HepG2 (cell line): ENCODE measurements around the gene IL1B. TPM values are rescaled to one million over a fixed set of nuclear protein-coding genes. Genes with fewer than 3 reads are reported as not detected.
A peak's percentile ranks its signal among the peaks of the same experiment; 100 is the strongest.

ENCODE experiments used
- ATAC-seq: fragments of 200-7000 bp; cut with Tn5 transposase; 3 replicates; pipeline ENCODE4 v1.9.1; 2020; ENCODE audit warnings: mild to moderate bottlenecking, moderate library complexity
- BruUV-seq: library from RNA; stranded (reverse); fragments of 400-500 nt; replicated peaks from 2 replicates; lab custom pipeline; 2021; lab: Mats Ljungman, UMichigan
- CTCF ChIA-PET: fragments of 300-600 bp; formaldehyde crosslinking; extraction: SDS; loops from one replicate; lab custom pipeline; 2021; ENCODE audit warnings: low total read pairs, inconsistent platforms, low intra/inter-chr PET ratio; lab: Yijun Ruan, JAX
- POLR2A ChIA-PET: fragments of 350-600 bp; sonication (Branson Sonifier 250); formaldehyde crosslinking; loops from one replicate; lab custom pipeline; 2020; ENCODE audit warnings: antibody characterized with exemption, inconsistent platforms; lab: Yijun Ruan, JAX
- DNase-seq: peaks from one replicate; pipeline ENCODE4 v3.0.0-alpha.2; 2015; ENCODE audit warnings: low spot score
- FAIRE-seq: peaks from 3 replicates; lab custom pipeline; 2011; peaks lifted over from hg19 to GRCh38; lab: Jason Lieb, UNC
- H2AFZ ChIP-seq: one replicate; pipeline ENCODE4 v1.6.1; 2011; ENCODE audit warnings: low read length, inconsistent platforms
- H3K27ac ChIP-seq: fragments of 300-600 bp; 3 replicates; pipeline ENCODE4 v1.8.0; 2011; ENCODE audit warnings: mixed run types, mild to moderate bottlenecking, mixed read lengths, low read length, inconsistent platforms; ENCODE audit not compliant: insufficient read depth; ENCODE audit errors: extremely low read length
- H3K27me3 ChIP-seq, 2 experiments: fragments of 200-600 bp in 1 of 2; 2 replicates in 1 of 2; 3 replicates in 1 of 2; pipeline versions ENCODE4 v1.6.0 to v1.8.0; 2011; ENCODE audit warnings: low read length in 2 of 2, mild to moderate bottlenecking in 2 of 2, moderate library complexity in 2 of 2, inconsistent platforms in 1 of 2; ENCODE audit not compliant: insufficient read depth in 2 of 2, control insufficient read depth in 1 of 2
- H3K36me3 ChIP-seq, 2 experiments: fragments of 200-600 bp in 1 of 2; replicated peaks in 1 of 2; 2 replicates in 1 of 2; 3 replicates in 1 of 2; pipeline versions ENCODE4 v1.5.1 to v1.8.0; 2011; ENCODE audit warnings: low read length in 2 of 2, inconsistent platforms in 1 of 2; ENCODE audit not compliant: insufficient read depth in 2 of 2, control insufficient read depth in 1 of 2
- H3K4me1 ChIP-seq: 2 replicates; pipeline ENCODE4 v1.5.1; 2012; ENCODE audit warnings: low read length, inconsistent platforms; ENCODE audit not compliant: insufficient read depth
- H3K4me2 ChIP-seq: 2 replicates; pipeline ENCODE4 v1.6.0; 2011; ENCODE audit warnings: low read depth, low read length, inconsistent platforms
- H3K4me3 ChIP-seq, 3 experiments: fragments of 200-600 bp in 1 of 3; sonication (generic), shearing (Covaris generic) in 1 of 3; replicated peaks in 1 of 3; 2 replicates each; pipeline ENCODE4 v1.5.1; 2011 to 2016; ENCODE audit warnings: low read length in 3 of 3, inconsistent platforms in 2 of 3, low read depth in 2 of 3, mild to moderate bottlenecking in 2 of 3, control low read depth in 1 of 3, mixed read lengths in 1 of 3; ENCODE audit not compliant: insufficient read depth in 1 of 3
- H3K79me2 ChIP-seq: one replicate; pipeline ENCODE4 v1.6.1; 2011; ENCODE audit warnings: low read length, inconsistent platforms; ENCODE audit not compliant: insufficient read depth
- H3K9ac ChIP-seq: 2 replicates; pipeline ENCODE4 v1.6.0; 2011; ENCODE audit warnings: mild to moderate bottlenecking, low read depth, low read length, inconsistent platforms; ENCODE audit not compliant: insufficient read depth
- H3K9me3 ChIP-seq: 2 replicates; pipeline ENCODE4 v1.5.1; 2012; ENCODE audit warnings: mild to moderate bottlenecking, low read length
- H4K20me1 ChIP-seq: 2 replicates; pipeline ENCODE4 v1.6.0; 2011; ENCODE audit warnings: inconsistent platforms, mild to moderate bottlenecking, low read length, moderate library complexity; ENCODE audit not compliant: insufficient read depth
- CREB1 ChIP-seq, 2 experiments: fragments of 450-650 bp in 1 of 2; IDR thresholded peaks; 2 replicates each; pipeline ENCODE4 v1.6.1; 2016 to 2017; ENCODE audit warnings: control low read depth in 1 of 2, mild to moderate bottlenecking in 1 of 2, missing compliant biosample characterization in 1 of 2, missing genetic modification characterization in 1 of 2
- EED ChIP-seq: sonication (generic); formaldehyde crosslinking; IDR thresholded peaks from 2 replicates; pipeline ENCODE4 v1.5.0; 2020; ENCODE audit warnings: mild to moderate bottlenecking, missing genetic modification reagents
- TRIM24 ChIP-seq: sonication (generic); formaldehyde crosslinking; IDR thresholded peaks from 2 replicates; pipeline ENCODE4 v1.8.0; 2022; ENCODE audit warnings: mild to moderate bottlenecking, missing genetic modification reagents
- ZNF263 ChIP-seq: sonication (generic); formaldehyde crosslinking; IDR thresholded peaks from 2 replicates; pipeline ENCODE4 v1.4.0; 2020; ENCODE audit warnings: missing genetic modification reagents
- ZNF33B ChIP-seq: sonication (generic); formaldehyde crosslinking; IDR thresholded peaks from 2 replicates; pipeline ENCODE4 v1.5.1; 2020; ENCODE audit warnings: mild to moderate bottlenecking, missing genetic modification reagents
- ZNF430 ChIP-seq: sonication (generic); formaldehyde crosslinking; IDR thresholded peaks from 2 replicates; pipeline ENCODE4 v1.9.0; 2021; ENCODE audit warnings: mild to moderate bottlenecking, missing genetic modification reagents
- ZNF605 ChIP-seq: sonication (generic); formaldehyde crosslinking; IDR thresholded peaks from 2 replicates; pipeline ENCODE4 v1.8.0; 2022; ENCODE audit warnings: mild to moderate bottlenecking, missing genetic modification reagents
- ZNF746 ChIP-seq: sonication (generic); formaldehyde crosslinking; IDR thresholded peaks from 2 replicates; pipeline ENCODE4 v1.8.0; 2022; ENCODE audit warnings: mild to moderate bottlenecking, missing genetic modification reagents
- ZNF790 ChIP-seq: sonication (generic); formaldehyde crosslinking; IDR thresholded peaks from 2 replicates; pipeline ENCODE4 v1.8.0; 2022; ENCODE audit warnings: missing genetic modification reagents, mild to moderate bottlenecking, borderline replicate concordance
- ZSCAN25 ChIP-seq: sonication (generic); formaldehyde crosslinking; IDR thresholded peaks from 2 replicates; pipeline ENCODE4 v1.8.0; 2022; ENCODE audit warnings: mild to moderate bottlenecking, missing genetic modification reagents
- WGBS: methylation state at CpG from one replicate; pipeline ENCODE4 v1.1.6; 2017; ENCODE audit warnings: low lambda C conversion rate; 5-methylcytosine and 5-hydroxymethylcytosine counted together
- in situ Hi-C: cut with HindIII; loops from 2 replicates; pipeline ENCODE4 v1.10.0; 2017; ENCODE audit warnings: low pct_unique_long_range_greater_than_20kb; ENCODE audit not compliant: extremely low pct_ligation_motif_present
- intact Hi-C: fragments of 100-400 bp; cut with micrococcal nuclease; formaldehyde crosslinking; loops from one replicate; pipeline ENCODE4 v1.10.0; 2022; ENCODE audit not compliant: unreplicated experiment
- polyA plus RNA-seq, 8 experiments: library from polyadenylated mRNA; depleted of rRNA in 3 of 8; stranded (reverse) in 7 of 8; unstranded in 1 of 8; fragments of >200 nt; fragmentation: Illumina TruSeq in 4 of 8; extraction: Trizol in 4 of 8; gene quantifications; 2 replicates each; pipeline versions ENCODE4 v1.2.1 to v1.2.3, GENCODE V29; 2011 to 2016; ENCODE audit warnings: low read depth in 4 of 8, missing spikeins in 1 of 8, mixed read lengths in 1 of 8; ENCODE audit not compliant: insufficient read depth in 1 of 8
- total RNA-seq, 5 experiments: library from RNA; depleted of rRNA; stranded (reverse); fragments of >200 nt; fragmentation: Illumina TruSeq; extraction: Trizol; gene quantifications; 2 replicates each; pipeline ENCODE4 v1.2.3, GENCODE V29; 2016; ENCODE audit warnings: low read depth in 1 of 5
- TF ChIP-seq, protein P1 (sequence below): sonication (generic); formaldehyde crosslinking; IDR thresholded peaks from 2 replicates; pipeline ENCODE4 v1.5.1; 2020; ENCODE audit warnings: mild to moderate bottlenecking, missing genetic modification reagents, moderate library complexity
- TF ChIP-seq, protein P2 (sequence below): sonication (generic); formaldehyde crosslinking; IDR thresholded peaks from 2 replicates; pipeline ENCODE4 v1.5.0; 2020; ENCODE audit warnings: missing genetic modification reagents, mild to moderate bottlenecking, borderline replicate concordance
- TF ChIP-seq, protein P3 (sequence below): sonication (generic); formaldehyde crosslinking; IDR thresholded peaks from 2 replicates; pipeline ENCODE4 v1.4.0; 2020; ENCODE audit warnings: missing genetic modification reagents; ENCODE audit errors: not compliant biosample characterization

IL1B gene
- total and polyA plus RNA-seq, 2 of the 13 experiments (the other 11 are each of a cell fraction or from before 2014, with no cell fraction given): 0.18 TPM; not detected in 1

DNA sequence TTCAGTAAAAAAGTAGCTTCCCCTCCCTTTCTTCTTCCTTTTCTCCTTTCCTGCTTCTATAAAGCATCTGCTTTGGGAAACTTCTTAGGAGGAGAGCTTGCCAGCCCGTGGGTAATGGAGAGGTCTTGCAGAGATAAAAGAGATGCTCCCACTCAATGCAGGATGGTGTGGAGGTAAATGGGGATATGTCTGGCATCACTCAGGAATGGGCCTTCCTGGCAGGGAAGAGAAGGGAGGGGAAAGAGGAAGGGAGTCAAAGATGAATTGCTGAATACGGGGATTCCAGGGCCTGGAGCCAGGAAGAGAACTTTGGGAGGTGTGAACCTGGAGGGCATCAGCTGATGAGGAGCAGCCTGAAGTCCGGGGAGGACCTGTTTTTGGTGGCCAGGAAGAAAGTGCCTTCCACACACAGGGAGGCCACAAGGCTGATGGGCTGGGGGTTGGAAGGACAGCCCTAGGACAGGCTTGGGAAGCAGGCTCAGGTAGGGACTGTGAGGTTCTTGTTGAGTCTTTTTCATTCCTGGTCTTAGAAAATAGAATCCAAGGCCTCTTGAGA lies 25.2 kb downstream of the IL1B start:
- intact Hi-C loops (no loop called here), in situ Hi-C loops (no loop called here)
- Histone ChIP-seq H3K9me3 (peaks cover 7% of the 10 kb centered on the region), H3K4me3 (no peak overlapping the region), H2AFZ (peak overlapping the region; percentile 29), H3K27me3 (no peaks in the 10 kb centered on the region), H3K27ac (peak overlapping the region; percentile 11), H3K9ac (no peak overlapping the region), H3K79me2 (no peaks in the 10 kb centered on the region), H3K36me3 (no peaks in the 10 kb centered on the region), H3K4me2 (0 out of 2 replicates have a peak overlapping the region, but pooled peaks have one; percentile 19), H3K4me1 (peaks cover 70% of the 10 kb centered on the region), H4K20me1 (no peaks in the 10 kb centered on the region)
- DNase-seq (no peak), FAIRE-seq (no peak), ATAC-seq (peak; percentile 42)
- 90% methylated on average over 3 of the region's 3 CpGs for WGBS
- ChIA-PET POLR2A (no interaction called here), CTCF (no interaction called here)
- no peak for TF ChIP-seq ZSCAN25
- 0 out of 2 replicates have a peak, but pooled peaks have one; percentile 48 for TF ChIP-seq ZNF605 (CRISPR knock-in tag)
- TF ChIP-seq, protein P1, sequence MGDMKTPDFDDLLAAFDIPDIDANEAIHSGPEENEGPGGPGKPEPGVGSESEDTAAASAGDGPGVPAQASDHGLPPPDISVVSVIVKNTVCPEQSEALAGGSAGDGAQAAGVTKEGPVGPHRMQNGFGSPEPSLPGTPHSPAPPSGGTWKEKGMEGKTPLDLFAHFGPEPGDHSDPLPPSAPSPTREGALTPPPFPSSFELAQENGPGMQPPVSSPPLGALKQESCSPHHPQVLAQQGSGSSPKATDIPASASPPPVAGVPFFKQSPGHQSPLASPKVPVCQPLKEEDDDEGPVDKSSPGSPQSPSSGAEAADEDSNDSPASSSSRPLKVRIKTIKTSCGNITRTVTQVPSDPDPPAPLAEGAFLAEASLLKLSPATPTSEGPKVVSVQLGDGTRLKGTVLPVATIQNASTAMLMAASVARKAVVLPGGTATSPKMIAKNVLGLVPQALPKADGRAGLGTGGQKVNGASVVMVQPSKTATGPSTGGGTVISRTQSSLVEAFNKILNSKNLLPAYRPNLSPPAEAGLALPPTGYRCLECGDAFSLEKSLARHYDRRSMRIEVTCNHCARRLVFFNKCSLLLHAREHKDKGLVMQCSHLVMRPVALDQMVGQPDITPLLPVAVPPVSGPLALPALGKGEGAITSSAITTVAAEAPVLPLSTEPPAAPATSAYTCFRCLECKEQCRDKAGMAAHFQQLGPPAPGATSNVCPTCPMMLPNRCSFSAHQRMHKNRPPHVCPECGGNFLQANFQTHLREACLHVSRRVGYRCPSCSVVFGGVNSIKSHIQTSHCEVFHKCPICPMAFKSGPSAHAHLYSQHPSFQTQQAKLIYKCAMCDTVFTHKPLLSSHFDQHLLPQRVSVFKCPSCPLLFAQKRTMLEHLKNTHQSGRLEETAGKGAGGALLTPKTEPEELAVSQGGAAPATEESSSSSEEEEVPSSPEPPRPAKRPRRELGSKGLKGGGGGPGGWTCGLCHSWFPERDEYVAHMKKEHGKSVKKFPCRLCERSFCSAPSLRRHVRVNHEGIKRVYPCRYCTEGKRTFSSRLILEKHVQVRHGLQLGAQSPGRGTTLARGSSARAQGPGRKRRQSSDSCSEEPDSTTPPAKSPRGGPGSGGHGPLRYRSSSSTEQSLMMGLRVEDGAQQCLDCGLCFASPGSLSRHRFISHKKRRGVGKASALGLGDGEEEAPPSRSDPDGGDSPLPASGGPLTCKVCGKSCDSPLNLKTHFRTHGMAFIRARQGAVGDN (CRISPR knock-in tag): peak; percentile 38; the same call in 1 of the 2 replicates
- TF ChIP-seq, protein P2, sequence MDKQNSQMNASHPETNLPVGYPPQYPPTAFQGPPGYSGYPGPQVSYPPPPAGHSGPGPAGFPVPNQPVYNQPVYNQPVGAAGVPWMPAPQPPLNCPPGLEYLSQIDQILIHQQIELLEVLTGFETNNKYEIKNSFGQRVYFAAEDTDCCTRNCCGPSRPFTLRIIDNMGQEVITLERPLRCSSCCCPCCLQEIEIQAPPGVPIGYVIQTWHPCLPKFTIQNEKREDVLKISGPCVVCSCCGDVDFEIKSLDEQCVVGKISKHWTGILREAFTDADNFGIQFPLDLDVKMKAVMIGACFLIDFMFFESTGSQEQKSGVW (CRISPR knock-in tag): no peak
- no peak for TF ChIP-seq CREB1 (IDR thresholded peaks at IDR 0.05)
- TF ChIP-seq CREB1 (CRISPR knock-in tag; IDR thresholded peaks at IDR 0.05): 0 out of 2 replicates have a peak, but pooled peaks have one; percentile 15
- no peak for TF ChIP-seq EED (CRISPR knock-in tag)
- TF ChIP-seq ZNF33B (CRISPR knock-in tag): no peak
- TF ChIP-seq ZNF790 (CRISPR knock-in tag): no peak
- TF ChIP-seq TRIM24 (CRISPR knock-in tag): 0 out of 2 replicates have a peak, but pooled peaks have one; percentile 11
- TF ChIP-seq ZNF746 (CRISPR knock-in tag): 0 out of 2 replicates have a peak, but pooled peaks have one; percentile 43
- TF ChIP-seq ZNF263: peak; percentile 85
- peak; percentile 30; the same call in 1 of the 2 replicates for TF ChIP-seq ZNF430 (CRISPR knock-in tag)
- TF ChIP-seq, protein P3, sequence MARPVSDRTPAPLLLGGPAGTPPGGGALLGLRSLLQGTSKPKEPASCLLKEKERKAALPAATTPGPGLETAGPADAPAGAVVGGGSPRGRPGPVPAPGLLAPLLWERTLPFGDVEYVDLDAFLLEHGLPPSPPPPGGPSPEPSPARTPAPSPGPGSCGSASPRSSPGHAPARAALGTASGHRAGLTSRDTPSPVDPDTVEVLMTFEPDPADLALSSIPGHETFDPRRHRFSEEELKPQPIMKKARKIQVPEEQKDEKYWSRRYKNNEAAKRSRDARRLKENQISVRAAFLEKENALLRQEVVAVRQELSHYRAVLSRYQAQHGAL (CRISPR knock-in tag): no peak
- no TSS peak for BruUV-seq
